Caco-2 (cell line): Measurements from ENCODE around the gene HOXA11. TPM values are rescaled to one million over a fixed set of nuclear protein-coding genes. Genes with fewer than 3 reads are reported as not detected.

Experiments used
- Bru-seq: library from RNA; stranded (reverse); fragments of 400-500 nt; gene quantifications from one replicate; lab custom pipeline; 2021; lab: Mats Ljungman, UMichigan
- BruChase-seq, 2 experiments: library from RNA; stranded (reverse); fragments of 400-500 nt; gene quantifications; one replicate each; lab custom pipeline; 2021; lab: Mats Ljungman, UMichigan
- BruUV-seq: library from RNA; stranded (reverse); fragments of 400-500 nt; replicated peaks from 2 replicates; lab custom pipeline; 2021; lab: Mats Ljungman, UMichigan
- CTCF ChIA-PET: fragments of 300-600 bp; sonication (Branson Sonifier 250); formaldehyde crosslinking; loops from one replicate; lab custom pipeline; 2022; ENCODE audit warnings: antibody characterized with exemption; lab: Charles Lee
- POLR2A ChIA-PET: fragments of 300-600 bp; sonication (Branson Sonifier 250); formaldehyde crosslinking; loops from one replicate; lab custom pipeline; 2022; ENCODE audit warnings: antibody characterized with exemption; lab: Charles Lee
- DNase-seq, 2 experiments: peaks; one replicate each; pipeline versions ENCODE4 v3.0.0 to v3.0.0-alpha.2; 2020 to 2022
- H3K27me3 ChIP-seq: replicated peaks from 2 replicates; pipeline ENCODE4 v1.6.0; 2011; ENCODE audit warnings: low read length; ENCODE audit not compliant: control insufficient read depth, insufficient read depth
- H3K36me3 ChIP-seq: 2 replicates; pipeline ENCODE4 v1.5.1; 2011; ENCODE audit warnings: low read length; ENCODE audit not compliant: control insufficient read depth, insufficient read depth
- H3K4me1 ChIP-seq: fragments of 250-450 bp; sonication (Bioruptor Pico); 2 replicates; pipeline ENCODE4 v1.5.1; 2020; ENCODE audit warnings: mild to moderate bottlenecking
- H3K4me3 ChIP-seq: 2 replicates; pipeline ENCODE4 v1.5.1; 2011; ENCODE audit warnings: low read depth, mild to moderate bottlenecking, control low read depth, low read length
- H3K9me3 ChIP-seq: fragments of 250-450 bp; sonication (Bioruptor Pico); 2 replicates; pipeline ENCODE4 v1.5.1; 2020; ENCODE audit warnings: mild to moderate bottlenecking, moderate library complexity
- H3K27ac Mint-ChIP-seq: one replicate; pipeline ENCODE4 v1.8.0; 2022; ENCODE audit warnings: mixed read lengths; ENCODE audit not compliant: unreplicated experiment
- H3K27me3 Mint-ChIP-seq: one replicate; pipeline ENCODE4 v1.8.0; 2022; ENCODE audit warnings: mixed read lengths; ENCODE audit not compliant: insufficient read depth, unreplicated experiment
- H3K36me3 Mint-ChIP-seq: one replicate; pipeline ENCODE4 v1.8.0; 2022; ENCODE audit warnings: mild to moderate bottlenecking, mixed read lengths; ENCODE audit not compliant: insufficient read depth, unreplicated experiment
- H3K4me1 Mint-ChIP-seq: one replicate; pipeline ENCODE4 v1.8.0; 2022; ENCODE audit warnings: low read depth, mixed read lengths; ENCODE audit not compliant: unreplicated experiment
- H3K4me3 Mint-ChIP-seq: one replicate; pipeline ENCODE4 v1.8.0; 2022; ENCODE audit warnings: mild to moderate bottlenecking, moderate library complexity, mixed read lengths; ENCODE audit not compliant: unreplicated experiment
- H3K9me3 Mint-ChIP-seq: one replicate; pipeline ENCODE4 v1.8.0; 2022; ENCODE audit warnings: mixed read lengths; ENCODE audit not compliant: unreplicated experiment
- CTCF ChIP-seq, 2 experiments: fragments of 200-600 bp in 1 of 2; IDR thresholded peaks; 1 replicate in 1 of 2; 2 replicates in 1 of 2; pipeline versions ENCODE4 v1.5.1 to v1.8.0; 2011 to 2022; ENCODE audit warnings: antibody characterized with exemption in 1 of 2, control low read depth in 1 of 2, inconsistent platforms in 1 of 2, low read depth in 1 of 2, low read length in 1 of 2, mild to moderate bottlenecking in 1 of 2, moderate library complexity in 1 of 2; ENCODE audit not compliant: insufficient read depth in 1 of 2, severe bottlenecking in 1 of 2, unreplicated experiment in 1 of 2
- intact Hi-C: fragments of 100-400 bp; cut with micrococcal nuclease; formaldehyde crosslinking; loops from one replicate; pipeline ENCODE4 v1.10.0; 2022; ENCODE audit not compliant: unreplicated experiment
- long read RNA-seq: library from polyadenylated mRNA; stranded (forward); transcript quantifications from one replicate; pipeline ENCODE4 v2.0.0, GENCODE V29; 2022
- total RNA-seq: library from RNA; stranded (reverse); gene quantifications from 2 replicates; pipeline ENCODE4 v1.2.3, GENCODE V29; 2022

Gene HOXA11
- total RNA-seq (0.53 and 0.73 TPM in 2 replicates), Bru-seq, nascent RNA (percentile 41 among the genes with signal in this experiment), BruChase-seq, experiment 1, labeled RNA remaining after a 2-hour chase (percentile 23 among the genes with signal in this experiment), BruChase-seq, experiment 2, labeled RNA remaining after a 6-hour chase (percentile 24 among the genes with signal in this experiment)
- long read RNA-seq, partial matches to known transcripts = 0 of 2 reads
- long read RNA-seq, other reads (novel, unspliced or antisense) = 1 of 2 reads

- H3K9me3 ChIP-seq = no peaks in the 10 kb centered on the region
Observed at GRCh38 chr7:27185013-27185853, at the start of gene HOXA11. Gene HOXA11 (minus strand): TSS chr7:27185232. CDS start chr7:27185144, 88 bp downstream.

DNA sequence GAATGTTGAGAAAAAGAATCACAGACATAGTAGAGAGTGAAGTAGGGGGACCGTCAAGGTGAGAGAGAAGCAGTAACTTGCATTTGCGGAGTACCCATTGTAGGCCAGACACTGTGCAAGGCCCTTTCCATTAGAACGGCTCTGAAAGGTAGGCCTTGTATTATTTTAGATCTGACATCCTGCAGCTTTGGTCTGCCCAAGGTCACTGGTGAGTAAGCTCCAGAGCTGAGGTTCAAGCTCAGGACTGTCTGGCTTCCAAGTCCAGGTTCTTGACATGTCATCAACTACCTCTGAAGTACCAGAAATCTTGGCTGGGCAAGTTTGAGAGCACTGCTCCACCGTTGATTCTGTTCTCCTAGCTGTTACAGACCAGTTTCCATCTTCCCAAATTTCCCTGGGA, 44.4 kb upstream of the HOXA11 start:
- no peaks in the 10 kb centered on the region for H3K27me3 ChIP-seq
- no peak overlapping the region for H3K4me3 ChIP-seq
- Mint-ChIP-seq H3K4me3 (no peak overlapping the region), H3K4me1 (no peaks in the 10 kb centered on the region), H3K27me3 (no peaks in the 10 kb centered on the region), H3K9me3 (no peaks in the 10 kb centered on the region), H3K36me3 (no peaks in the 10 kb centered on the region), H3K27ac (no peak overlapping the region)
- H3K9me3 ChIP-seq = no peaks in the 10 kb centered on the region
- intact Hi-C loops = no loop called here
- DNase-seq = no peak
- no peaks in the 10 kb centered on the region for H3K4me1 ChIP-seq
- no peaks in the 10 kb centered on the region for H3K36me3 ChIP-seq
- no TSS peak for BruUV-seq
- POLR2A ChIA-PET = interaction anchor here (0.6 kb wide), 1 partner anchor 511 kb away, joined by 3 read pairs; no protein-coding TSS in a partner anchor
- CTCF ChIA-PET = no interaction called here
- no peak for TF ChIP-seq CTCF (IDR thresholded peaks at IDR 0.05; ENCODE audit: insufficient read depth in 1 of 2, low read depth in 1 of 2, low read length in 1 of 2, severe bottlenecking in 1 of 2, unreplicated experiment in 1 of 2)

More at GRCh38 chr7:27185013-27185853, at the start of gene HOXA11:
- Histone ChIP-seq H3K4me3 (peak within 1 kb of the TSS; percentile 55), H3K36me3 (no peaks in the 10 kb centered on the region), H3K4me1 (peaks cover 14% of the 10 kb centered on the region), H3K27me3 (peaks cover 5% of the 10 kb centered on the region)
- intact Hi-C loops = no loop called here
- ChIA-PET CTCF (interaction anchor here (0.7 to 1.8 kb wide), 2 partner anchors 11 to 393 kb away, joined by 3 to 5 read pairs; no protein-coding TSS in a partner anchor), POLR2A (no interaction called here)
- peaks cover 7% of the 10 kb centered on the region for H3K4me1 Mint-ChIP-seq
- no peaks in the 10 kb centered on the region for H3K9me3 Mint-ChIP-seq
- no peak for TF ChIP-seq CTCF (IDR thresholded peaks at IDR 0.05; ENCODE audit: insufficient read depth in 1 of 2, low read depth in 1 of 2, low read length in 1 of 2, severe bottlenecking in 1 of 2, unreplicated experiment in 1 of 2)
- peaks cover 8% of the 10 kb centered on the region for H3K27me3 Mint-ChIP-seq
- BruUV-seq = no TSS peak
- peak within 1 kb of the TSS; percentile 71 for H3K4me3 Mint-ChIP-seq
- H3K36me3 Mint-ChIP-seq = peaks cover 6% of the 10 kb centered on the region
- DNase-seq = peak in 1 of 2 experiments; percentile 32
- H3K27ac Mint-ChIP-seq = no peak within 1 kb of the TSS
